GM13977 (cell line): Measurements from ENCODE around the gene OXNAD1.

Experiments used
- DNase-seq: peaks from one replicate; pipeline ENCODE4 v3.0.0; 2012; ENCODE audit warnings: low spot score
- in situ Hi-C: fragments of 300-500 bp; cut with MboI; formaldehyde crosslinking; loops from one replicate; pipeline ENCODE4 v1.12.0; 2022; ENCODE audit warnings: low sequenced_read_pairs, low pct_unique_long_range_greater_than_20kb, mixed read lengths, inconsistent platforms; ENCODE audit not compliant: unreplicated experiment
- TF ChIP-seq, protein P1 (sequence below): IDR thresholded peaks from 2 replicates; pipeline ENCODE4 v1.5.1; 2012; ENCODE audit warnings: mild to moderate bottlenecking, control low read depth; ENCODE audit not compliant: insufficient read depth; ENCODE audit errors: extremely low read depth, missing control alignments

Gene OXNAD1

DNA sequence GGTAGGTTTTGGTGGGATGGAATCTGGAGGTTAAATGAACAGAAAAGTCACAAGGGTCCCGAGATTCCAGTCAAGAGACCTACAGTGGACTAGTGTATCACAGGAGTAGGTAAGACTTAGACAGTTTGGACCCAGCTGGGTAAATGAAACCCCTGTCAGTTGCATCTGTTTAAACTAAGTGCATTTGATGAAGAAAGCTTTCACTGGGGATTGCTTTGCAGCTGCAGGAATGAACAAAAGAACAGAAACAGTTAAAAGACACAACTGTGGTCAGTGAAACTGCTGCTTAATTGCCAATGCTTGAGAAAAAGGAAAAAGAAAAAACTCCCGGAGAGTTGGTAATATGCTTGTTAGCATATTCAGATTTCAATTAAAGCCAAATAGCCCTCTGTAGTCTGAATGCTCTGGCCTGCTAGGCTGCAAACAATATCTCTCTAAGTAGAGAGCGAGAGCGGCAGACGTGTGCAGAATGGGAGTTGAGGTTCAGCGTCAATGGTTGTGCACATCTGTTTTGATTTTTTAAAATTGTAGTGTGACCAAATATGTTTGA is 37.1 kb downstream of the OXNAD1 start:
- no peak for DNase-seq
- in situ Hi-C loops = no loop called here
- TF ChIP-seq, protein P1, sequence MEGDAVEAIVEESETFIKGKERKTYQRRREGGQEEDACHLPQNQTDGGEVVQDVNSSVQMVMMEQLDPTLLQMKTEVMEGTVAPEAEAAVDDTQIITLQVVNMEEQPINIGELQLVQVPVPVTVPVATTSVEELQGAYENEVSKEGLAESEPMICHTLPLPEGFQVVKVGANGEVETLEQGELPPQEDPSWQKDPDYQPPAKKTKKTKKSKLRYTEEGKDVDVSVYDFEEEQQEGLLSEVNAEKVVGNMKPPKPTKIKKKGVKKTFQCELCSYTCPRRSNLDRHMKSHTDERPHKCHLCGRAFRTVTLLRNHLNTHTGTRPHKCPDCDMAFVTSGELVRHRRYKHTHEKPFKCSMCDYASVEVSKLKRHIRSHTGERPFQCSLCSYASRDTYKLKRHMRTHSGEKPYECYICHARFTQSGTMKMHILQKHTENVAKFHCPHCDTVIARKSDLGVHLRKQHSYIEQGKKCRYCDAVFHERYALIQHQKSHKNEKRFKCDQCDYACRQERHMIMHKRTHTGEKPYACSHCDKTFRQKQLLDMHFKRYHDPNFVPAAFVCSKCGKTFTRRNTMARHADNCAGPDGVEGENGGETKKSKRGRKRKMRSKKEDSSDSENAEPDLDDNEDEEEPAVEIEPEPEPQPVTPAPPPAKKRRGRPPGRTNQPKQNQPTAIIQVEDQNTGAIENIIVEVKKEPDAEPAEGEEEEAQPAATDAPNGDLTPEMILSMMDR = no peak

DNA sequence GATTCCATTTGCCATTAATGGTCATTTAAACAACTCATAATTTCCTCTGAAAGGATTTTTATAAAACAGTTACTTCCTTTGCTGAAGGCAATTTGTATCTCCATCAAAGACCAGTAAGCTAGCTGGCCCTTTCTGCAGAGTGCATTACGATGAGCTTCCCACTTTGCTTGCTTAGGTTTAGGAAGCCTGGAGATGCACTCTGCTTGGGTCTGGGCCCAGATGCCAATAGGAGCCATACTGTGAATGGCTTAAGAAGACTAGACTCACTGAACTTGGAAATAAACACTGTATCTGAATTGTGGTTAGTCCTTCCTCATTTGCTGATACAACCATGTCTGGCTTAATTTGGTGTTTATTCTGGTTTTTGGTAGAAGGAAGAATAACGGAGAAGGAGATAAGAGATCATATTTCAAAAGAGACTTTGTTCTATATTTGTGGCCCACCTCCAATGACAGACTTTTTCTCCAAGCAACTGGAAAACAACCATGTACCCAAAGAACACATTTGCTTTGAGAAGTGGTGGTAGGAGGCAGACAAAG is 38.1 kb downstream of the OXNAD1 start:
- TF ChIP-seq, protein P1 = no peak
- in situ Hi-C loops = no loop called here
- DNase-seq = no peak

DNA sequence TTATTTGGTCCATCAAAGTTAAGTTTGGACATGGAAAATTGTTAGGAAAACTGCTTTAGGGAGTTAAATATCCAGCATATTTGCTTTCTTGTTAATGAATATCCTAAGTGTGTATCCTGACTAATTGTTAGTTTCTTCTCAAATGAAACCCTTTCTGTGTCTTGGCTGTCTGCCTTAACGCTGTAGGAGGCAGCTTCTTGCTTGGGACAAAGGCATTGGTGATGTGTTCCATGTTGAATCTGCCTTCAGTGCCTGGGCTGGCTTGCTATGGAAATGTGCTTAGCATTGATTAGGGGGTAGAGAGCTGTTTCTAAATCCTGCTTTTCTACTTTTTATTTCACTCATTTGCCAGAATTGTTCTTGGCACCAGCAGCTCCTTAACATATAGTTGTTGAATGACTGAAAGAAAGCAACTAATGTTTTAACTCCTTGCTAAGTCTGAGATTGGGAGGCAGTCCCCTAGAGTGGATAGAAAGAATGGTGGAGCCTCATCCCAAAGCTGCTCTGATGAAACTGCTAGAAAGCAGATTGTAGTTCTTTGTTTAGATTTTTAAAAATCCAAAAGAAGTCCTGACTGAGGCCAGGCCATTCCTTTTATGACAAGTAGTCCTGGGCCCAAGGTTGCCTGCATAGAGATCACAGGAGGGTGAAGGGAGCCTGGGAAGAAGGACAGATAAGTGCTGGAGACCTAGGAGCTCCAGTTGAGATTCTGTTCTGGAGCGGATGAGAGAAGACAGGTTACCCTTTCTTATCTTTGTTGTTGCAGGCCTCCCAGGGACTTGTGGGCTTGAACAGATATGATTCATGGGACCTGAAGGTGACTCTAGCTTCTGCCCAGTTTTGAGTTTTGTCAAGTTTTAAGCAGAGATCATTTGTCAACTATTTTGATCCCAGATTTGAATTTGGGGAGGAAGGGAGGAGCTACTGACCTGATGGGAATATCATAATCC is 39.3 kb downstream of the OXNAD1 start:
- in situ Hi-C loops = no loop called here
- TF ChIP-seq, protein P1 = no peak
- no peak for DNase-seq

DNA sequence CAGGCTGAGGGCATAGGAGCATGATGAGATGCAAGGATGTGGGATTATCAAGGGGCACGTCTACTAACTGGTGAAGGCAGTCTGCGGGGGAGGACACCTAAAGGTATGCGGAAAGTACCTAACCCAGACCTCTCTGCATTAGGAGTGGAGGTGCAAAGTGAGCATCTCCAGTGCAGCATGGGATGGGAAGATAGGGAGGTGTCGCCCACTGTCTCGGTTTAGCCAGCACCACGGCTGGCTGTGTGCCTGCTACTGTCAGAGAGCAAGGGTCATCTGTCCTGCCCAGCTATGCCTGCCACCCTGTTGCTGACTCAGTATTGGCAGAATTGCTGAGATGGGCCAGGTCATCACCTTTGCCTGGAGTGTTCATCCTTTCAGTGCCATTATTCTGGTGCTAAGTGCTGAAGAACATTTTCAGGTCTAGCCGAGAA is 40.1 kb downstream of the OXNAD1 start:
- TF ChIP-seq, protein P1 = no peak
- in situ Hi-C loops = no loop called here
- DNase-seq = no peak

DNA sequence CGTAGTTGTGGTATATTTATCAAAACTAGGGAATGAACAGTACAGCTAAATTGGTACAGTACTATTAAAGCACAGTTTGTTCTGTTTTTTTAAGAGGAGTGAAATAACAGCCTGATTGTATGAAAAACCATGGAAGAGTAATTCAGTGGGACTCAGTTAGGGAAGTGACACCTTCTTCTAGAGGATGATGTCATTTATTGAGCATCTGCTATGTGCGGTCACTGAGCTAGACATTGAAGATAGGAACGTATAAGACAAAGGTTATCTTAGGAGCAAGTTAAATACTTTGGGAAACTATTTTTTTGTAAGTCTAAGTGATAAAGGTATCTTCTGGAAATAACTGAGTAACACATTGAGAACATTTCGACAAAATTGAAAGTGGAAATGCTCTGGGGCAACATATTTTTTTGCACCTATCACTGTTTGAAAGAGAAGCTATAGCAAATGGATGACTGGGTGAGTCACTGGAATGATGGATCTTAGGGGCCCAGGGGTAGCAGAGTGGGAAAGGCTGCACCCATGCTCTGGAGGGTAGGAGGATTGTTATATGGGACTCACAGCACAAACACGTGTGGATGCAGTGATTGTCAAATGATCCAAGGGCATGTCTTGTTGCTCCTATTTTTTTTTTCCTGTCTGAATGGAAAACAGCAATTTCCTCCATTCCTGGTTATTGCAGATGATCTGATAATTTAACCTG is 43.0 kb downstream of the OXNAD1 start:
- TF ChIP-seq, protein P1 = no peak
- in situ Hi-C loops = no loop called here

DNA sequence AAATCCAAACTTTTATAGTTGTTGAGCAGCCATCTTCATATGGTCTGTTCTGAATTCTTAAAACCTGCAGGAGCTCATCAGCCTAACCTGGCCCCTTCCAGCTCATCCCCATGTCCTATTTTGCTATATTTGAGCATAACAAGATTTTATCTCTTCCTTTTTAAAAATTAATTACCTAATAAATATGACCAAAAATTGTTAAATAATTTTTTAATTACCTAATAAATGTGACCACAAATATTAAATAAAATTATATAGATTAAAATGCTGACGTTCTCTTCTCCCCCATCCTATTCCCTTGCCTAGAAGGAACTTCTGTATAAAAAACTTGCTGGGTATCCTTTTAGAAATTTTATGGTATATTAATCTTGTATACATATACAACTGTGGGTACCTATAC is 43.7 kb downstream of the OXNAD1 start:
- in situ Hi-C loops = no loop called here
- no peak for DNase-seq
- TF ChIP-seq, protein P1 = no peak

More for the DNA sequence above, 43.0 kb downstream of the OXNAD1 start:
- no peak for DNase-seq
